Breast epithelium (tissue), 3 donors: Measurements from ENCODE around the gene DDX6.

Experiments
- POLR2AphosphoS5 ChIP-seq, 3 donors: sonication (generic); formaldehyde crosslinking; IDR thresholded peaks; one replicate each; pipeline ENCODE4 v1.6.1; 2017; ENCODE audit warnings: antibody characterized with exemption in 3 of 3
- TF ChIP-seq, protein P1 (sequence below), 3 donors: fragments of 450-650 bp; IDR thresholded peaks; one replicate each; pipeline ENCODE4 v1.5.1; 2016 to 2017; ENCODE audit warnings: antibody characterized with exemption in 3 of 3, mild to moderate bottlenecking in 3 of 3, moderate library complexity in 3 of 3

DNA sequence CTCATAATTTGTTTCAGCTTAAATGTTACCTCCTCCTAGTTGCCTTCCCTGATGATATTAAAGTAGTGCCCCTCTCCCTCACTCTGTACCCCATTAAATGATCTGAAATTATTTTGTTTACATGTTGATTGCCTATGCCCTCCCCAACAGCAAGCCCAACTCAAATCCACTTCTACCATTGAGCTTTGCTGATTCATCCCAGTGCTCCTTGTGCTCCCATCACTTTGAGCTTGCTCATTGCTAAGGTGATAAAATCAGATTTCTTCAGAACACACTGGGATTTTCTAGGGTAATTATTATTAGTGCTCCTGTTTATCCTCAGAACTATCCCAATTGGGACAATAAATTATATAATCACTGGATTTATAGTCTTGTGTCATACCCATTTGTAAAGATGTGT lies 8.4 kb upstream of the DDX6 start:
- TF ChIP-seq, protein P1, sequence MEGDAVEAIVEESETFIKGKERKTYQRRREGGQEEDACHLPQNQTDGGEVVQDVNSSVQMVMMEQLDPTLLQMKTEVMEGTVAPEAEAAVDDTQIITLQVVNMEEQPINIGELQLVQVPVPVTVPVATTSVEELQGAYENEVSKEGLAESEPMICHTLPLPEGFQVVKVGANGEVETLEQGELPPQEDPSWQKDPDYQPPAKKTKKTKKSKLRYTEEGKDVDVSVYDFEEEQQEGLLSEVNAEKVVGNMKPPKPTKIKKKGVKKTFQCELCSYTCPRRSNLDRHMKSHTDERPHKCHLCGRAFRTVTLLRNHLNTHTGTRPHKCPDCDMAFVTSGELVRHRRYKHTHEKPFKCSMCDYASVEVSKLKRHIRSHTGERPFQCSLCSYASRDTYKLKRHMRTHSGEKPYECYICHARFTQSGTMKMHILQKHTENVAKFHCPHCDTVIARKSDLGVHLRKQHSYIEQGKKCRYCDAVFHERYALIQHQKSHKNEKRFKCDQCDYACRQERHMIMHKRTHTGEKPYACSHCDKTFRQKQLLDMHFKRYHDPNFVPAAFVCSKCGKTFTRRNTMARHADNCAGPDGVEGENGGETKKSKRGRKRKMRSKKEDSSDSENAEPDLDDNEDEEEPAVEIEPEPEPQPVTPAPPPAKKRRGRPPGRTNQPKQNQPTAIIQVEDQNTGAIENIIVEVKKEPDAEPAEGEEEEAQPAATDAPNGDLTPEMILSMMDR (IDR thresholded peaks at IDR 0.05): no peak
- TF ChIP-seq POLR2AphosphoS5 (IDR thresholded peaks at IDR 0.05): no peak
